Mesenteric fat pad (tissue), 1 donor: Measurements from ENCODE around the gene ATP9A. TPM values are rescaled to one million over a fixed set of nuclear protein-coding genes. Genes with fewer than 3 reads are reported as not detected.
"Not testable (repeated sequence)": the region's sequence is repeated elsewhere in the genome, so short reads cannot be mapped to it uniquely, and the experiment has no call there.

ENCODE experiments used
- DNase-seq: peaks from one replicate; pipeline ENCODE4 v3.0.0-alpha.2; 2020; ENCODE audit warnings: low spot score
- total RNA-seq: library from RNA; stranded (reverse); fragmentation: NEBNext Ultra II Directional; extraction: Animal tissue kit (Norgen Biotek cat#: 25700); gene quantifications from one replicate; pipeline ENCODE4 v1.2.1, GENCODE V29; 2021
- donor health status: DM: yes; HTN: yes; CAD: no.

The ATP9A gene
- total RNA-seq, 1 donor from 2014 or later: 109 TPM

DNA sequence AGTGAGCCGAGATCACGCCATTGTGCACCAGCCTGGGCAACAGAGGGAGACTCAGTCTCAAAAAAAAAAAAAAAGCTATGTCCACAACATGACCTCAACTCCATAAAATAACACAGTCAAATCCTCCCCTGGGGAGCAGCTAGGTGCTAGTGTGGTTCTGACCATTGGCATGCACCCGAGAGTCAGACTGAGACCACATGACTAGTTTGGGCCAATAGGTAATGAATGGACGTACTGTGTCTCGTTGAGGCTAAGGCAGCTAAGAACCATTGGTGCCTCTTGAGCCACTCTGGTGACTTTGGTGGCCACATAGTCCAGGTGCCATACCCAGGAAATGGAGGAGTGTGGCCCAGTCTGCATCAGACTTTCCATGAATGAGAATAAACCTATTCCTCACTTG is 40.3 kb downstream of the ATP9A start:
- peak; percentile 22 for DNase-seq

DNA sequence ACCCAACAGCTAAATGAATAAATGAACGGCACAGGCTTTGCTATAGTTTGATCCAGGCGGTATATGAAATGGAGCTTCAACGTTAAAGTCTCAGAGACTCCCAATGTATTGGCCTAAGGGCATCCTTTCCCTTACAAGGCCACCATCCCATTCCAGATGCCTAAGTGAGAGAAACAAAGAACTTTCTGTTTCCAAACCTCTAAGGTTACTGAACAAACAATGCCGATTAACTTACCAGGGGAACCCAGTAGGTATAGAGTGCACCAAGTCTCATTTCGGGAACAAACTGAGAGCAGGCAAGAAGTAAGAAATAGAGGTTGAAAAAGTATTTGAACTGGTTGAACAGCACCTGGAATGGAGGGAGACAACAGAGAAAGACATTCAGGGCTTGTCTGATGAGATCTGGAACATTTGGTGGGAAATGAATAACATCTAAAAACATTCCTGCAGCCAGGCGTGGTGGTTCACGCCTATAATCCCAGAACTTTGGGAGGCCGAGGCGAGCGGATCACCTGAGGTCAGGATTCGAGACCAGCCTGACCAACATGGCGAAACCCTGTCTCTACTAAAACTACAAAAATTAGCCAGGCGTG is 42.5 kb downstream of the ATP9A start:
- peak; percentile 41 for DNase-seq

DNA sequence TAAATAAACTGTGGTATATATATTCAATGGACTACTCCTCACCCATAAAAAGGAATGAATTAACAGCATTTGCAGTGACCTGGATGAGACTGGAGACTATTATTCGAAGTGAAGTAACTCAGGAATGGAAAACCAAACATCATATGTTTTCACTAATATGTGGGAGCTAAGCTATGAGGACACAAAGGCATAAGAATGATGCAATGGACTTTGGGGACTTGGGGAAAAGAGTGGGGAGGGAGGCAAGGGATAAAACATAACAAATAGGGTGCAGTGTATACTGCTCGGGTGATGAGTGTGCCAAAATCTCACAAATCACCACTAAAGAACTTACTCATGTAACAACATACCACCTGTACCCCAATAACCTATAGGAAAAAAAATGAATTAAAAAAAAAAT is 45.2 kb downstream of the ATP9A start:
- DNase-seq: not testable (repeated sequence)

DNA sequence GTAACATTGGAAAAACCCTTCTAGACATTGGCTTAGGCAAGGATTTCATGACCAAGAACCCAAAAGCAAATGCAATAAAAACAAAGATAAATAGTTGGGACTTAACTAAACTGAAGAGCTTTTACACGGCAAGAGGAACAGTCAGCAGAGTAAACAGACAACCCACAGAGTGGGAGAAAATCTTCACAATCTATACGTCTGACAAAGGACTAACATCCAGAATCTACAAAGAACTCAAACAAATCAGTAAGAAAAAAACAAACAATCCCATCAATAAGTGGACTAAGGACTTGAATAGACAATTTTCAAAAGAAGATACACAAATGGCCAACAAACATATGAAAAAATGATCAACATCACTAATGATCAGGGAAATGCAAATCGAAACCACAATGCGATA is 45.9 kb downstream of the ATP9A start:
- not testable (repeated sequence) for DNase-seq

DNA sequence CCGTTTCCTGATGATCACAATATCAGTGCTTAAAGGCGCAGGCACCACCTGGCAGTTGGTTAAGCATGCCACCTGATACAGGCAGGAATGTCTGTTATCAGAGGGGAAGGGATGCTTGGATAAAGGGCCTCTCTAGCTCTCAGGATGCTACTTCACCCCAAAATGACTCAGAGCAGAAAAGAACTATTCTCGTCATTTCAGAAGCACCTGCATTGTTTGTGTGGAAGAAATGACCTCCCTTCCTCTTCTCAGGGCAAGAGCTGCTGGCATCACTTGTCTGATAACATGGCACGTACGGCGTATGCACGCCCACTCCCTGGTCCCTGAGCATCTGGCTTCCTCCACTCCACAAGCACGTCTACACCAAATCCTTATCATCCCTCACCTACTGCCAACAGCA is 47.3 kb downstream of the ATP9A start:
- peak; percentile 47 for DNase-seq

DNA sequence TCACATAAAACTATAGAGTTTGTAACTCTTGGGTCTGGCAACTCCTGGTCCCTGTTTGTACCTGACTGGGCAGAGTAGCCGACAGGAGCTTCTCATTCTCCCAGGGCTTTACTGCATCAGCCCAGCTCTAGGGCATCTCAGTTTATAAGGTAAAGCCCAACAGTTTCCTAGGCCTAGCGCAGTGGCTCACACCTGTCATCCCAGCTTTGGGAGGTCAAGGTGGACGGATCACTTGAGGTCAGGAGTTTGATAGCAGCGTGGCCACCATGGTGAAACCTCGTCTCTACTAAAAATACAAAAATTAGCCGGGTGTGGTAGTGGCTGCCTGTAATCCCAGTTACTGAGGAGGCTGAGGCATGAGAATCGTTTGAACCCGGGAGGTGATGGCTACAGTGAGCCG is 47.8 kb downstream of the ATP9A start:
- peak; percentile 65 for DNase-seq

DNA sequence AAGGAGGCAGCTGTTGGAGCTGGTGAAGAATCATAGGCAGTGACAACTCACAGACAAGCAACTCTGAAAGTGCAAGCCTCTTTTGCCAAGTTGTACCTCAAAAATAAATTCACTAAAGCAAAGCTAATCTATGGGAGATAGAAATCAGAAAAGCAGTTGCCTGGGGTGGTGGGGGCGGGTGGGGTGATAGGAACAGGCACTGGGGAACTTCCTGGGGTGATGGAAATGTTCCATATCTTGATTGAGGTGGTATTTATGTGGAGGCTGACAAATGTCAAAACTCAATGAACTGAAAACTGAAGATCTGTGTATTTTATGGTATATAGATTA is 52.4 kb downstream of the ATP9A start:
- no peak for DNase-seq

DNA sequence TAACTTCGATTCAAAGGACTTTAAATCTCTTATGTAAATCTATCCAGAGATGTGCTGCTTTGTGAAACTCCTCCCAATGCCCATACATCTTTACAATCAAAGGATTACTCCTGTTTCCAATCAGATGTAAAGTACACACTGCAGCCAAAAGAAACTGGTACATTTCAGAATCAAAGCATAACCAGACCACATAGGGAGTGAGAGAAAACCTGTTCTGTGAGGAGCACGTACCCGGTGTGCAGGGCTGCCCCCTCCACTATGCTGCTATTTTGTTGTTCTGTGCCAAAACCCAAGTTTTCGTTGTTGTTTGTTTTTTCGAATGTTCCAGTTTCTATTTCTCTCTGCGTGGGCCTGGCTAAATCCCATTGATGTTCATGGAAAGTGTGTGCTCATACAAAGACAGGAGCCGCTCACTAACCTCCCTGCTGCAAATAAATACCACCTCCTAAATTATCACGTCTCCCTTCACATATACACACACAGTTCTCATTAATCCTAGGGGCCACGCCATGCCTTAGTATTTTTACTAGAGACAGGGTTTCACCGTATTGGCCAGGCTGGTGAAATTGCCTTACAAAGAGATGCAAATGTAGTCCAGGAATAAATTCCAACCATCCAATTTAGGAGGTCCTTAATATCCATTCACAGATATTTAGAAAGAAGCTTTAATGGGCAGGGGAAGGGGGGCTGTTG is 52.9 kb downstream of the ATP9A start:
- DNase-seq: peak; percentile 8

DNA sequence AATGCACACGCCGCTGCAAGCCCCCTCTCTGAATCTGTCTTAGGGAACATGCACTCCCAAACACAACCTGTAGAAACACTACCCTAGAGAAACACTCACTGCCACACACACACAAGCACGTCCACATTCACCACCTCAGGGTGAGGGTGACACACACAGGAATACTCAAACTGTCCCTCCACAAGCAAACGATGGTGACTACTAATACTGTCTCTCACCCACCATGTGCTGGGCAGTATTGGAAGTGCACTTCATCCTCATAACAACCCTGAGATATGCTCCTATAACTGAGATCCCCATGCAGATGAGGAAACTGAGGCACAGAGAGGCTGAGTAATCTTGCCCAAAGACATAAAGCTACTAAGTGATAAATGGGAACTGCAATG is 55.0 kb downstream of the ATP9A start:
- no peak for DNase-seq

DNA sequence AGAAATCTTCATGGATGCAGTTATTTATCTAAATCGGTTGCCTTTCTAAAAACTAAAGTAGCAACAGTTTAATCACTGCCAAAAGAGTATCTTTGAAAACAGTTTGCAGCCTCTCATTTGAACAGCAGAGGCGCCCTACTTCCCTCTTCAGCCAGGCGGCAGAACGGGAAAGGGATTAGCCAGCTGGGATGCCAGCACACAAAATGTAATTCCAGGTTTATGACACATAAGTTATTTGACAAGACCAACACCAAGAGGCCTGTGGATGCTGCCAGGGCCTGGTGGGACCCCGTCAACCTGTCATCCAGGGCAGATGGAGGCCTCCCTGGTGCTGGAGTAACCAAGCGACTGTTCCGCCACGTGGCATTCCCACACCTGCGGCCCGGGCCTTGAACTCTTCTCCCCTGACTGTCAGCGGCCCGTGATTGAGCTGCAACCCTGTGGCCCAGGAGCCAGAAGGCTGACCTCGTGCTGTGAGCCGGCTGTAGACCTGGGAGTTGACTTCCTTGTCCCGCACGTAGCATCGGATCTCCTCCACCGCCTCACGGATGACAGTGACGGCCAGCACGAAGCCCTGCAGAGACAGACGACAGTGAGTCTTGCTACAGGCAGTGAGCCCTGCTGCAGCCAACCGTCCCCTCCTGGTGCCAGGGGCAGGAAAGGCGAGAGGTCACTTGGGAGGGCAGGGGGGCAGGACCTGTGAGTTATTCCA is 55.5 kb downstream of the ATP9A start:
- peak; percentile 87 for DNase-seq

DNA sequence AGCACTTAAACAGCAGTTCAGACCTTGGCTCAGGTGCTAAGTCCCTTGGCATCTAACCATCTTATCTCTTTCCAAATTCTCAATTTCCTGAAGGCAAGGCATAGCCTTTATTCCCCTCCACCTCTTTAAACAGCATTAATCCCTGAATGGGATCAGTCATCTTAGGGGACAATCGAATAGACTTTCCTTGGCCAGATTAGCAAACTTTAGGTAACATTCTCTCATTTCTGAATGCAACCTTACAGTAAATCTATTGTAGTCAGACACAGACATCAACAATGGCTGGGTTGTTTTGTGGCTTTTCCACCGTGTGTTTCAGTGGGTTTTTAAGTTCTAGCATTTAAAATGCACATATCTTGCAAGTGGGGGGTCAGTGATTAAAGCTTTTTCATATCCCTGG is 56.8 kb downstream of the ATP9A start:
- no peak for DNase-seq

DNA sequence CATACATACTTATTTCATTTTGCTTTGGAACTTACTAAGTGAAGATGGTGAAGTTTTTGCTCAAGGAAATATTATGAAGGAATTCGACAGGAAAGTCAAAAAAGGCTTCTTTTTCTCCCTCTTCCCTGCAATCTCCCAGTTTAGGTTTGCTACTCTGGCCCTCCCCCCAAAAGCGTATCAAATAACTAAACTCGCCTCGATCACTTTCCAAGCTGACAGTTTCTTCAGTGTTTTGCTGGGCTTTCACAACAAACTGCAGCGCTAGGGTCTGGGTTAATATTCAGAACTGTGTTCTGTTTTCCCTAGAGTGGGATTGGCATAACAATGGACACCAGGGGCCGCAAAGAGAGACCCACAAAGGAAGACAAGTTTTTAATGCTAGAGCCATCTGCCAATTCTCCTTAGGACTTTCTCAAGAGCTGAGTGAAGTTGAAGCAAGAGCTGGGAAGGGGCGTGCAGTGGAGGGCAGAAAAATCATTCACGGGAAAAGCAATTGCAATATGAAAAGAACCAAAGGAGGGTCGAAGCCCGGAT is 57.8 kb downstream of the ATP9A start:
- peak; percentile 26 for DNase-seq

DNA sequence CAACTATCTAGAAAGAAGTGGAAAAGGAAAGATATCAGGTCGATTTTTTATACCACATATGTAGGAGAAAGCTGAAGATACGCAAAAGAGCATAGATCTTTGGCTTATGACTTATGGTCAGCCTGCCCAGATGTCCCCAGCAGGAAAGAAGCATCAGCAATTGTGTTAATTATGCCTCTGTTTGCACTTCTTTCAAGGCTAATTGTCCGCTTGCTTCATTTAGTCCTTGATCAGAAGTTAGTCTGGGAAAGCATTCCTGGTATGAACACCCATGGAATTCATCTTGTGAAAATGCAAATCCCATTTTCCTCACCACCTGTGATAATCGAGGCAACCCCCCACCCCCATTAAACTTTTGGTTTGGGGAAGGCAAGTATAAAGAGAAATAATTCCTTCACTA is 62.8 kb downstream of the ATP9A start:
- DNase-seq: no peak

DNA sequence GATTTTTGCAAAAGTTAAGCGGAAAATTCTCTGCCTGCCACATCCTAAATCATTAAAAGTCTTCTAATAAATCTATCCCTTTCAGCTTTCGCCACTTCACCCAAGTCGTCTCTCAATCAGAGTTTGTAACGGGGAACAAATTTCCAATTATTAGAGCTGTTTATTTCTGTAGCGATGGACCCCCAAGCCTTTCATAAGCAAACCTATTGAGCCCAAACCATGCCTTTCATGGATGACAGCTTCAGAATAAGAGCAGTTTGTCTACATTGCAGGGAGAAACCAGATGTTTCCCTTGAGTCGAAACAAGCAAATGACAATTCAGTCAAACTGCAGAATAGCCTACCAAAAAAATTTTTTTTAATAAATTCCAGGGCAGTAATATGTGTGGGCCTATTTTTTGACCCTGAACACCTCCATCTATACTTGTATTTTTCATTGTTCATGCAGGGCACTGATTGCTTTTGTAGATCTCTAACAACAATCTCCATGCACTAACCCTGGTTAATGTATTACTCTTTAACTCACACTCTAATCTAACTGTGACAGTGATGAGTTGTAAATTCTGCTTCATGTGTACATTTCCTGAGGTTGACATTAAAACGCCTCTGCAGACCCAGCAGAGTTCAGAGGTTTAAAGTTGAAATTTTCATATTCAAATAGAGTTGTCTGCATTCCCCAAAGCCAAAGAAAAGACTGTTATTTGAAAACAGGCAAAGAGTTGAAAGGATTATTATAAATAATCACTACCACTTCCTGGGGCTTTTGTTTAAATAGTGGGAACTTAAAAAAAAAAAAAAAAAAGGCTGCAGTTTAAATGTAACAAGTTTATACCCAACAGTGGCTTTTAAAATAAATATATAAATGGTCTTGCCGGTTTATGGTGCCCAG is 64.5 kb downstream of the ATP9A start:
- no peak for DNase-seq

DNA sequence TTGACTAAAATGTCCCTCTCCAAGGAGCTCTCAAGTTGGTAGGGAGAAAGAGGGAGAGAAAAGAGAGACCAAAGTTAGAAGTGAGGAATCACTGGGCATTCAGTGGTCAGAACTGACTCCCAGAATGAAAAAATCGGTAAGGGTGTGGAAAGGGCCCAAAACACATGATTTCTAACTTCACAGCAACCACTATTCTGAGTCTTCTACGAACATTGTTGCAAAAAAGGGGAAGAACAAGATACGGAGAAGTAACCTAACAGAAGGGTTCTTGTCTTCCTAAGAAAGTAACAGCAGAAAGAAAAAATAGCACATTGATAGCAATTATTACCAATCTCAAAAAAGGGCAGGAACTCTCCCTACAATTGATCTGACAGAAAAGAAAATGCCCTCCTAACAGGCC is 65.6 kb downstream of the ATP9A start:
- no peak for DNase-seq

DNA sequence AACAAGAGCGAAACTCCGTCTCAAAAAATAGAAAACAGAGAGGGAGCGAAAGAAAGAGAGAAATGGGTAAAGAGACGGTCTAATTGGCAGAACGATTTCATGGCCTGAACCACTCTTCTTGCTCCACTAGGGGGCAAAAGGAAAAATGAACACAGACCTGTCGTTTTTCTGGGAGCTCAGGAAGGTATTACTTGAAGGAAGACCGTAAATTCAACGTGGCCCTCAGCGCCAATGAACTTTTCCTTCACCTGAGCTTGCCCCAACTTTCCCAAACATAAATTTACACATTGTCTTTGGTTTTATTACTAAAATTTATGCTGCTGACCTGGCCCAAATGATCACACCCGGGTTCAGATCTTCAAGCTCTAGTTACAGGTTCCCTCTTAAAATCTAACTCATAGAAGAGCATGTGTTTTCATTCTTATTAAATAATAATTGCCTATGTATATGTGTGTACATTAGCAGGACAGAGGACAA is 67.3 kb downstream of the ATP9A start:
- peak; percentile 5 for DNase-seq

DNA sequence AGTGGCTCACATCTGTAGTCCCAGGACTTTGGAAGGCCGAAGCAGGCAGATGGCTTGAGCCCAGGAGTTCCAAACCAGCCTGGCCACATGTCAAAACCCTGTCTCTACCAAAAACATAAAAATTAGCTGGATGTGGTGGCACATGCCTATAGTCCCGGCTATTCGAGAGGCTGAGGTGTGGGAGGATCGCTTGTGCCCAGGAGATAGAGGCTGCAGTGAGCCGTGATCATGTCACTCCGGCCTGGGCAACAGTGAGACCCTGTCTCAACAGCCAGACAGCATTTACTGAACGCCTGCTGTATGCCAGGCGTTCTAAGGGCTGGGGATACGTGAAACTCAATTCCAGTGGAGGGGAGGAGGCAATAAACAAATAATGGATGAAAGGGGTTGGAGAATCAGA is 69.9 kb downstream of the ATP9A start:
- peak; percentile 45 for DNase-seq

DNA sequence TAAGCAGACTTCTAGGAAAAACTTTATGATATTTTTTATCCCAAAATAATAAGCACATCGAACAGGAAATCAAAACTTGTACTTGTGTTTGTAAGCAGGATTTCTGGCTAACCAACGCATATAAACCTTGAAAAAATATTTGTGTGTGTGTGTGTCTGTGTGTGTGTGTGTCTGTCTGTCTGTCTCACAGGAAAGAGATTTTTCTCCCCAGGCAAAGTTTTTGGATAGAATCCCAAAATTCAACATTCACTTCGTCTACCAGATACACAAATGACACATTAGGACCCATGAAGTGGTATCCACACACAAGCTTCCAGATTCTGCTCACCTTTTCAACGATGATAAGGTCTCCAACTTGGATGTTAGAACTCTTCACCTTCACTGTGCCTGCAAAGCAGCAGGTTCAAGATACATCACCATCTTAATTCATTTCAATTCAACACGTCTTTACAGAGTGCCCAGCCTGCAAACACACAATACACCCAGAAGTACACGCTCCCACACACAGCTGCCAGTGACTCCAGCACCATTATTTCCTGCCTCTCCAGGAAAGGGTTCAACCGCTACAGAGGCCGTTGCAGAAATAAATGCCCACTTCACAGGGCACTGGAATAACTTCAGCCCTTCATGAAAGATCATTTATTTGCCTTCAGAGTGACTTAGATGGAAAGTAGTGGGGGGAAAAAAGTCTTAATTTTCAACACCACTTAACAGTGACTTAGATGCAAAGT is 70.9 kb downstream of the ATP9A start:
- no peak for DNase-seq

DNA sequence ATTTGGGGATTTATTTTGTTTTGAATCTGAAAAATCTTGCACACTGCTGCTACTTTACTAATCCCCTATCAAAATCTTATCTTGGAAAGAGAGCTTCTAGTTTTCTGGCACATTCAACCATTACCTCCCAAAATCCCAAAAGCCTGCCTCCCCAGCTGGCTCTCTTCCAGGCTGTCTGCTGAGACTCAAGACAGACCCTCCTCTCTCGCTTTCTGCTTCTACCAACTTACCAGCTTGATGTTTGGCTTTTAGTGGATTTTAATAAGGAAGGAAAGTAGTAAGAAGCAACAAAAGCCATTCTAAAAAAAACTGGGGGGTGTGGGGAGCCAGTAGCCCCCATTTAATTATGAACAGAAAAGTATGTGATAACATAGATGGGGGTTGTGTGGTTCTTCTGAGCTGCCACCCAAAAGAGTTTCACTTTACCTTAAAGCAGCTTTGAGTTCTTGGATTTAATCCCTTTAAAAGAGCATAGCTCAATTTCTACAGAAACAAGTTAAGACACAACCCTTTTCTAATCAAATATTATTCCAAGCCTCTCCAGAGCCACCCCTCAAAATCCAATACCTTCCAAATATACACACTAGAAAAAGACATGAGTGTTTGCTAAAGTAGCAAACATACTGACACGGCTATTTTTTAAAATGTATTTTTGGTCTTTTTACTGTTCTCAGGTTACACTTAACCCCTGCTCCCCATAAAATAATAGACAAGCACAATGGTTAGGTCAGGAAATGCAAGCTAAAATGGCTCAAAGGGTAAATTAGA is 71.7 kb downstream of the ATP9A start:
- peak; percentile 37 for DNase-seq
